A549 (cell line): ENCODE measurements around the gene RPUSD2.

Experiments used
- EP300 ChIP-seq, 2 experiments: fragments of >200 bp; sonication (Bioruptor Twin); formaldehyde crosslinking; IDR thresholded peaks; 2 replicates in 1 of 2; 3 replicates in 1 of 2; pipeline ENCODE4 v1.6.1; 2016 to 2017
- FOSL2 ChIP-seq, 2 experiments: fragments of 450-650 bp in 1 of 2; fragments of >200 bp in 1 of 2; sonication (Bioruptor Twin) in 1 of 2; formaldehyde crosslinking; IDR thresholded peaks; 2 replicates each; pipeline versions ENCODE4 v1.5.0 to v1.6.1; 2016 to 2020; ENCODE audit warnings: mild to moderate bottlenecking in 1 of 2, moderate library complexity in 1 of 2
- KDM5A ChIP-seq: fragments of 200-600 bp; sonication (generic); IDR thresholded peaks from 2 replicates; pipeline ENCODE4 v1.6.1; 2016; ENCODE audit warnings: antibody characterized with exemption, mild to moderate bottlenecking
- MAZ ChIP-seq: fragments of 150-350 bp; IDR thresholded peaks from 2 replicates; pipeline ENCODE4 v1.6.1; 2014; ENCODE audit warnings: antibody characterized with exemption, low read depth, low read length, borderline replicate concordance
- PHF8 ChIP-seq: fragments of 200-600 bp; sonication (generic); IDR thresholded peaks from 2 replicates; pipeline ENCODE4 v1.6.1; 2016; ENCODE audit warnings: low read depth, mild to moderate bottlenecking, antibody characterized with exemption, moderate library complexity, borderline replicate concordance
- POLR2A ChIP-seq: IDR thresholded peaks from 2 replicates; pipeline ENCODE4 v1.6.1; 2012; ENCODE audit warnings: mild to moderate bottlenecking, low read length
- TF ChIP-seq, protein P1 (sequence below): fragments of >200 bp; sonication (Bioruptor Twin); formaldehyde crosslinking; IDR thresholded peaks from 3 replicates; pipeline ENCODE4 v1.5.1; 2016
- TF ChIP-seq, protein P2 (sequence below): fragments of >200 bp; sonication (Bioruptor Twin); formaldehyde crosslinking; IDR thresholded peaks from 3 replicates; pipeline ENCODE4 v1.6.1; 2016
- TF ChIP-seq, protein P3 (sequence below): IDR thresholded peaks from 2 replicates; pipeline ENCODE4 v1.6.1; 2012; ENCODE audit warnings: low read depth, borderline replicate concordance

DNA sequence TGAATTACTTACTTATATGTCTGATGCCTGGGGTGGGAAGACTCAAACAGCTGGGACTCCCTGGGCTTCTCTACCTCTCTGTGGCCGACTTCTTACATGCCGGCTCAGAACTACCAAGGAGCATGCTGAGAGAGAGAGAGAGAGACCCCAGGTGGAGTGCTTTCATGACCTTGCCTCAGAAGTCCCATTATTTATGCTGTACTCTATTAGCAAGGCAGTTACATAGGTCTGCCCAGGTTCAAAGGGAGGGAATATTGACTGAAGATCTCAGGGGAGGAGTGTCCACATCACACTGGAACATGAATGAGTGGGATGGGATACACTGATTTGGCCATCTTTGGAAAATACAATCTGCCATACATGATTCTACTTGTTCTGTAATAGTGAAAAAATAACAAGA is 20.5 kb upstream of the RPUSD2 start:
- TF ChIP-seq PHF8: no peak
- TF ChIP-seq, protein P1, sequence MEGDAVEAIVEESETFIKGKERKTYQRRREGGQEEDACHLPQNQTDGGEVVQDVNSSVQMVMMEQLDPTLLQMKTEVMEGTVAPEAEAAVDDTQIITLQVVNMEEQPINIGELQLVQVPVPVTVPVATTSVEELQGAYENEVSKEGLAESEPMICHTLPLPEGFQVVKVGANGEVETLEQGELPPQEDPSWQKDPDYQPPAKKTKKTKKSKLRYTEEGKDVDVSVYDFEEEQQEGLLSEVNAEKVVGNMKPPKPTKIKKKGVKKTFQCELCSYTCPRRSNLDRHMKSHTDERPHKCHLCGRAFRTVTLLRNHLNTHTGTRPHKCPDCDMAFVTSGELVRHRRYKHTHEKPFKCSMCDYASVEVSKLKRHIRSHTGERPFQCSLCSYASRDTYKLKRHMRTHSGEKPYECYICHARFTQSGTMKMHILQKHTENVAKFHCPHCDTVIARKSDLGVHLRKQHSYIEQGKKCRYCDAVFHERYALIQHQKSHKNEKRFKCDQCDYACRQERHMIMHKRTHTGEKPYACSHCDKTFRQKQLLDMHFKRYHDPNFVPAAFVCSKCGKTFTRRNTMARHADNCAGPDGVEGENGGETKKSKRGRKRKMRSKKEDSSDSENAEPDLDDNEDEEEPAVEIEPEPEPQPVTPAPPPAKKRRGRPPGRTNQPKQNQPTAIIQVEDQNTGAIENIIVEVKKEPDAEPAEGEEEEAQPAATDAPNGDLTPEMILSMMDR: no peak
- TF ChIP-seq, protein P2, sequence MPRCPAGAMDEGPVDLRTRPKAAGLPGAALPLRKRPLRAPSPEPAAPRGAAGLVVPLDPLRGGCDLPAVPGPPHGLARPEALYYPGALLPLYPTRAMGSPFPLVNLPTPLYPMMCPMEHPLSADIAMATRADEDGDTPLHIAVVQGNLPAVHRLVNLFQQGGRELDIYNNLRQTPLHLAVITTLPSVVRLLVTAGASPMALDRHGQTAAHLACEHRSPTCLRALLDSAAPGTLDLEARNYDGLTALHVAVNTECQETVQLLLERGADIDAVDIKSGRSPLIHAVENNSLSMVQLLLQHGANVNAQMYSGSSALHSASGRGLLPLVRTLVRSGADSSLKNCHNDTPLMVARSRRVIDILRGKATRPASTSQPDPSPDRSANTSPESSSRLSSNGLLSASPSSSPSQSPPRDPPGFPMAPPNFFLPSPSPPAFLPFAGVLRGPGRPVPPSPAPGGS: no peak
- no peak for TF ChIP-seq POLR2A
- no peak for TF ChIP-seq FOSL2 (IDR thresholded peaks at IDR 0.05)
- TF ChIP-seq FOSL2 (CRISPR knock-in tag; IDR thresholded peaks at IDR 0.05): no peak
- no peak for TF ChIP-seq EP300 (IDR thresholded peaks at IDR 0.05)
- no peak for TF ChIP-seq KDM5A
- TF ChIP-seq, protein P3, sequence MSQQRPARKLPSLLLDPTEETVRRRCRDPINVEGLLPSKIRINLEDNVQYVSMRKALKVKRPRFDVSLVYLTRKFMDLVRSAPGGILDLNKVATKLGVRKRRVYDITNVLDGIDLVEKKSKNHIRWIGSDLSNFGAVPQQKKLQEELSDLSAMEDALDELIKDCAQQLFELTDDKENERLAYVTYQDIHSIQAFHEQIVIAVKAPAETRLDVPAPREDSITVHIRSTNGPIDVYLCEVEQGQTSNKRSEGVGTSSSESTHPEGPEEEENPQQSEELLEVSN: no peak
- no peak for TF ChIP-seq MAZ
